Fibroblast of gingiva (primary cell): ENCODE data around the gene ZNF723.
"Not testable (repeated sequence)": the region's sequence is repeated elsewhere in the genome, so short reads cannot be mapped to it uniquely, and the experiment has no call there.

Experiments used
- DNase-seq: peaks from one replicate; pipeline ENCODE4 v3.0.0-alpha.2; 2011; ENCODE audit warnings: low read depth

Gene ZNF723

GRCh38 chr19:22832031-22832762 lies at the start of gene ZNF723:
Gene ZNF723, plus strand, starts transcription at chr19:22832291. Its CDS starts 89 bp downstream, at chr19:22832380.
- no peak for DNase-seq

- no peak for DNase-seq
Measured at GRCh38 chr19:22783651-22784410, 48.3 kb upstream of the ZNF723 start, which contains the start of gene ZNF99. Gene ZNF99, minus strand, starts transcription at chr19:22784151. Its CDS starts 135 bp downstream, at chr19:22784016.

DNA sequence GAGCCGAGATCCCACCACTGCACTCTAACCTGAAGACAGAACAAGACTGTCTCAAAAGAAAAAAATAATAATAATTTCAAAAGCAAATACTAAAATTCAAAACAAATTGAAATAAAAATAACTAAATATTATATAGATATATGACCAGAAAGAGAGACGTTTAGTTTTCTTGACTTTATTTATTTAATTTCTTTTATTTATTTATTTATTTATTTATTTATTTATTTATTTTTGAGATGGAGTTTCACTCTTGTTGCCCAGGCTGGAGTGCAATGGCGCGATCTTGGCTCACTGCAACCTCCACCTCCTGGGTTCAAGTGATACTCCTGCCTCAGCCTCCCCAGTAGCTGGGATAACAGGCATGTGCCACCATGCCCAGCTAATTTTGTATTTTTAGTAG lies 39.2 kb upstream of the ZNF723 start:
- not testable (repeated sequence) for DNase-seq

GRCh38 chr19:22797040-22797439 lies 35.1 kb upstream of the ZNF723 start:
- DNase-seq, result no peak

- no peak for DNase-seq
Measured at GRCh38 chr19:22806418-22806817, 25.7 kb upstream of the ZNF723 start.

- no peak for DNase-seq
Measured at GRCh38 chr19:22807061-22807835, 24.8 kb upstream of the ZNF723 start.

GRCh38 chr19:22814124-22814523 lies 18.0 kb upstream of the ZNF723 start:
- no peak for DNase-seq

GRCh38 chr19:22831211-22831610 lies 880 bp upstream of the ZNF723 start:
- DNase-seq, result no peak

- DNase-seq, result not testable (repeated sequence)
Measured at GRCh38 chr19:22857713-22858320, 25.7 kb downstream of the ZNF723 start.

- DNase-seq, result peak; percentile 1
Measured at GRCh38 chr19:22882797-22883196, 50.7 kb downstream of the ZNF723 start.

DNA sequence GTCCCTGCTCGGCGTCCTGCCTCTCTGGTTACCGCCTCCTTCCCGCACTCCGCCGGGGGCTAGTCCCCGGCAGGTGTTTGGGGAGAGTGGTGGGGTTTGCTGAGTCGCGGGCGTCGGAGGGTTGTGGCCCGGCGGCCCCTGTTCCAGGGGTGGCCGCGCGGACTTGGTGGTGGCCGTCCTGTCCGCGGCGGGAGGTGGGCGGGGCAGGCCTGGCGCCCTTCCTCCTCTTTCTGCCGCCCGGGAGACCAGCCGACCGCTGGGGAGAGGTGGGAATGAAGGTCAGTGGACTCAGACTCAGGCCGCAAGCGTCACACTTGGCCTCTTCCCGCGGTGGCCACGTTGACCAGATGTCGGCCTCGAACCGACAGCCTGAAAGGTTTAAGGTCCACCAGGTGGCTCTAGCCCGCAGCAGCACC lies 61.8 kb downstream of the ZNF723 start:
- DNase-seq, result no peak

DNA sequence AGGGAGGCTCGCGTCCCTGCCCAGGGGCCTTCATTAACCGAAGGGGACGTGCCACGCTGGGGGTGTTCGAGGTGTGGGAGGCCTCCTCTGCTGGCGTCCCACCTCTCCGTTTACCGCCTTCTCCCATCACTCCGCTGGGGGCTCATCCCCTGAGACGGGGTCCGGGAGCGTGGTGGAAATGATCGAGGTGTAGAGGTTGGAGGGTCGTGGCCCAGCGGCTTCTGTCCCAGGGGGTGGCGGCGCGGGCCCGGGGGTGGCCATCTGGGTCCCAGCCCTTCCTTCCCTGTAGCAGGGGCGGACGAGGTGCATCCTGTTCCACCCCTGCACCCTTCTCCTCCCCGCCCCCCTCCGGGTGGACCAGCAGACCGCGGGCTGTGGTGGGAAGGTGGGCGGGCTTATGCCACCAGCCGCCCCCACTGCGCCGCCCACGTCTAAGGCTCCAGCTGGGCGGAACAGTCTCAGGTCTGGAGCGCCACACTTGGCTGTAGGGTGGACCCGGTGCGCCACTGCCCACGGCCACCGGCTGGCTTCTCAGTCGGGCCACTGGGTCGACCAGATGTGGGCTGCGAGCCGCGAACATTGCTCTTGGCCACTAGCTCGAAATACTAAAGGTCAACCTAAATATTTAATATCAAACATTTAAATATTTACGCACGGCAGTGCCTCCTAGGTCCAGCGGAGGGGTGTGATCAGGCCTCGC lies 69.5 kb downstream of the ZNF723 start:
- no peak for DNase-seq
